K562 (cell line): ENCODE results near the gene HIVEP2. TPM values are rescaled to one million over a fixed set of nuclear protein-coding genes. Genes with fewer than 3 reads are reported as not detected.
A peak's percentile ranks its signal among the peaks of the same experiment; 100 is the strongest.

Experiments
- ATAC-seq: fragments of 200-7000 bp; cut with Tn5 transposase; 3 replicates; pipeline ENCODE4 v1.9.1; 2020; ENCODE audit warnings: moderate library complexity
- Bru-seq: library from RNA; stranded (reverse); fragments of 400-500 nt; gene quantifications from one replicate; lab custom pipeline; 2021; lab: Mats Ljungman, UMichigan
- BruChase-seq, 2 experiments: library from RNA; stranded (reverse); fragments of 400-500 nt; gene quantifications; one replicate each; lab custom pipeline; 2021; lab: Mats Ljungman, UMichigan
- BruUV-seq: library from RNA; stranded (reverse); fragments of 400-500 nt; replicated peaks from 2 replicates; lab custom pipeline; 2021; lab: Mats Ljungman, UMichigan
- CTCF ChIA-PET: fragments of 300-600 bp; formaldehyde crosslinking; extraction: SDS; loops from one replicate; lab custom pipeline; 2021; ENCODE audit warnings: low intra/inter-chr PET ratio; lab: Yijun Ruan, JAX
- POLR2A ChIA-PET: fragments of 300-600, 350-650 bp; sonication (Branson Sonifier 250); formaldehyde crosslinking; extraction: SDS; loops from one replicate; lab custom pipeline; 2021; ENCODE audit warnings: antibody characterized with exemption, inconsistent platforms; lab: Yijun Ruan, JAX
- DNase-seq, 4 experiments: peaks; one replicate each; pipeline versions ENCODE4 v3.0.0 to v3.0.0-alpha.2; 2011 to 2018; ENCODE audit warnings: low spot score in 3 of 4, mixed read lengths in 3 of 4; ENCODE audit errors: extremely low read depth in 1 of 4
- FAIRE-seq: peaks from 2 replicates; lab custom pipeline; 2011; peaks lifted over from hg19 to GRCh38; lab: Jason Lieb, UNC
- H2AFZ ChIP-seq: 2 replicates; pipeline ENCODE4 v1.6.0; 2011; ENCODE audit warnings: low read depth, low read length, control low read depth, inconsistent platforms
- H3K27ac ChIP-seq: fragments of 200-600 bp; 3 replicates; pipeline ENCODE4 v1.8.0; 2011; ENCODE audit warnings: low read depth, mild to moderate bottlenecking, control low read depth, inconsistent platforms, low read length, moderate library complexity, mixed read lengths; ENCODE audit errors: extremely low read depth
- H3K27me3 ChIP-seq, 2 experiments: fragments of 300-600 bp in 1 of 2; 2 replicates in 1 of 2; 3 replicates in 1 of 2; pipeline versions ENCODE4 v1.6.0 to v1.8.0; 2011; ENCODE audit warnings: inconsistent platforms in 2 of 2, low read length in 2 of 2, mild to moderate bottlenecking in 1 of 2, mixed read lengths in 1 of 2, moderate library complexity in 1 of 2; ENCODE audit not compliant: control insufficient read depth in 2 of 2, insufficient read depth in 2 of 2
- H3K36me3 ChIP-seq: fragments of 300-600 bp; 3 replicates; pipeline ENCODE4 v1.8.0; 2011; ENCODE audit warnings: mild to moderate bottlenecking, low read length, inconsistent platforms; ENCODE audit not compliant: control insufficient read depth, insufficient read depth
- H3K4me1 ChIP-seq, 2 experiments: fragments of 200-600 bp in 1 of 2; replicated peaks in 1 of 2; 2 replicates in 1 of 2; 3 replicates in 1 of 2; pipeline versions ENCODE4 v1.5.1 to v1.8.0; 2011; ENCODE audit warnings: inconsistent platforms in 2 of 2, low read length in 2 of 2, mild to moderate bottlenecking in 1 of 2, mixed read lengths in 1 of 2, moderate library complexity in 1 of 2; ENCODE audit not compliant: control insufficient read depth in 2 of 2, insufficient read depth in 2 of 2
- H3K4me2 ChIP-seq: 2 replicates; pipeline ENCODE4 v1.6.1; 2011; ENCODE audit warnings: low read length, control low read depth, inconsistent platforms, mixed read lengths; ENCODE audit not compliant: insufficient read depth
- H3K4me3 ChIP-seq: fragments of 200-600 bp; sonication (generic), shearing (Covaris generic); 2 replicates; pipeline ENCODE4 v1.5.1; 2016; ENCODE audit warnings: control low read depth, inconsistent platforms
- H3K79me2 ChIP-seq: fragments of 200-600 bp; 3 replicates; pipeline ENCODE4 v1.8.0; 2011; ENCODE audit warnings: low read length, inconsistent platforms; ENCODE audit not compliant: control insufficient read depth, insufficient read depth
- H3K9ac ChIP-seq, 2 experiments: 2 replicates each; pipeline versions ENCODE4 v1.6.0 to v1.6.1; 2011; ENCODE audit warnings: low read depth in 2 of 2, low read length in 2 of 2, control low read depth in 1 of 2, inconsistent platforms in 1 of 2, mild to moderate bottlenecking in 1 of 2, mixed read lengths in 1 of 2; ENCODE audit not compliant: insufficient read depth in 1 of 2
- H3K9me1 ChIP-seq: one replicate; pipeline ENCODE4 v1.6.0; 2011; ENCODE audit warnings: inconsistent platforms, mild to moderate bottlenecking, low read length, moderate library complexity; ENCODE audit not compliant: control insufficient read depth, insufficient read depth
- H3K9me3 ChIP-seq: replicated peaks from 2 replicates; pipeline ENCODE4 v1.5.1; 2011; ENCODE audit warnings: low read depth, low read length, inconsistent platforms; ENCODE audit not compliant: control insufficient read depth, insufficient read depth
- H4K20me1 ChIP-seq: replicated peaks from 2 replicates; pipeline ENCODE4 v1.6.1; 2011; ENCODE audit warnings: low read length, inconsistent platforms, mixed read lengths; ENCODE audit not compliant: control insufficient read depth, insufficient read depth
- CAMTA2 ChIP-seq: fragments of 250-450 bp; sonication (Bioruptor Pico); conservative IDR thresholded peaks from 2 replicates; pipeline ENCODE4 v1.5.1; 2022
- CCNT2 ChIP-seq: IDR thresholded peaks from 2 replicates; pipeline ENCODE4 v1.6.1; 2011; ENCODE audit warnings: borderline replicate concordance, low read depth, mild to moderate bottlenecking, moderate library complexity, mixed read lengths, low read length; ENCODE audit not compliant: insufficient read length; ENCODE audit errors: extremely low read depth
- FOSL1 ChIP-seq: fragments of 200-800 bp; sonication (Bioruptor generic); conservative IDR thresholded peaks from 2 replicates; pipeline ENCODE4 v1.6.1; 2016; ENCODE audit warnings: missing genetic modification characterization, missing compliant biosample characterization
- GABPA ChIP-seq: fragments of 200-800 bp; sonication (Bioruptor generic); conservative IDR thresholded peaks from 2 replicates; pipeline ENCODE4 v1.6.1; 2016; ENCODE audit warnings: low read depth, missing genetic modification characterization, missing compliant biosample characterization
- NR2C2 ChIP-seq, 2 experiments: fragments of 200-800 bp in 1 of 2; sonication (Bioruptor generic) in 1 of 2; sonication (generic) in 1 of 2; formaldehyde crosslinking in 1 of 2; IDR thresholded peaks; 2 replicates each; pipeline versions ENCODE4 v1.6.1 to v1.8.0; 2016 to 2022; ENCODE audit warnings: mild to moderate bottlenecking in 1 of 2, missing compliant biosample characterization in 1 of 2, missing genetic modification characterization in 1 of 2, missing genetic modification reagents in 1 of 2
- PHF8 ChIP-seq: fragments of 200-600 bp; sonication (generic); IDR thresholded peaks from 2 replicates; pipeline ENCODE4 v1.6.1; 2012; ENCODE audit warnings: mixed run types, mild to moderate bottlenecking, inconsistent platforms, low read length, moderate library complexity, borderline replicate concordance
- TEAD1 ChIP-seq, 2 experiments: fragments of 450-650 bp in 1 of 2; sonication (generic) in 1 of 2; formaldehyde crosslinking; IDR thresholded peaks; 2 replicates each; pipeline versions ENCODE4 v1.4.0 to v1.8.0; 2020 to 2022; ENCODE audit warnings: mild to moderate bottlenecking in 2 of 2, missing genetic modification reagents in 1 of 2
- ZKSCAN8 ChIP-seq: fragments of 200-800 bp; sonication (Bioruptor generic); IDR thresholded peaks from 2 replicates; pipeline ENCODE4 v1.6.1; 2016; ENCODE audit warnings: missing genetic modification characterization, missing compliant biosample characterization
- WGBS: fragments of 100-300 bp; shearing (Covaris generic); methylation state at CpG from one replicate; pipeline ENCODE4 v1.1.6; 2016; ENCODE audit warnings: low coverage, mixed read lengths; ENCODE audit not compliant: insufficient coverage; ENCODE audit errors: missing lambda C conversion rate; 5-methylcytosine and 5-hydroxymethylcytosine counted together
- in situ Hi-C: fragments of 300-500 bp; cut with MboI; formaldehyde crosslinking; loops from 4 replicates; pipeline ENCODE4 v1.15.0; 2018; ENCODE audit warnings: inconsistent platforms, mixed read lengths
- intact Hi-C: fragments of 100-400 bp; cut with micrococcal nuclease; formaldehyde crosslinking; loops from 2 replicates; pipeline ENCODE4 v1.14.2; 2022
- long read RNA-seq, 3 experiments: library from polyadenylated mRNA in 2 of 3; library from RNA in 1 of 3; unstranded in 2 of 3; stranded (forward) in 1 of 3; transcript quantifications; one replicate each; pipeline ENCODE4 v2.0.0, GENCODE V29; 2019 to 2022
- polyA minus RNA-seq, 3 experiments: library from RNA; depleted of rRNA, polyadenylated mRNA; stranded (reverse); fragments of >200 nt; gene quantifications; 2 replicates each; pipeline ENCODE4 v1.2.3, GENCODE V29; 2011
- polyA plus RNA-seq, 8 experiments: library from polyadenylated mRNA; depleted of rRNA in 4 of 8; stranded (reverse) in 5 of 8; unstranded in 3 of 8; fragments of >200 nt; fragmentation: Nextera tagmentation in 2 of 8; fragmentation: Illumina TruSeq in 1 of 8; extraction: Ambion mirVana in 2 of 8; extraction: Trizol in 1 of 8; gene quantifications; 2 replicates each; pipeline versions ENCODE4 v1.2.1 to v1.2.3, GENCODE V29; 2011 to 2014; ENCODE audit warnings: inconsistent platforms in 1 of 8, missing spikeins in 1 of 8
- total RNA-seq, 7 experiments: library from RNA; depleted of rRNA in 6 of 7; stranded (reverse); fragments of >200 nt in 6 of 7; fragmentation: Illumina TruSeq in 2 of 7; extraction: Trizol in 2 of 7; gene quantifications; 2 replicates each; pipeline versions ENCODE4 v1.2.1 to v1.2.3, GENCODE V29; 2011 to 2021; ENCODE audit warnings: low replicate concordance in 1 of 7
- TF ChIP-seq, protein P1 (sequence below): fragments of 200-800 bp; sonication (Bioruptor generic); IDR thresholded peaks from 2 replicates; pipeline ENCODE4 v1.6.1; 2017; ENCODE audit warnings: missing genetic modification characterization, missing compliant biosample characterization

HIVEP2 gene, protein sequence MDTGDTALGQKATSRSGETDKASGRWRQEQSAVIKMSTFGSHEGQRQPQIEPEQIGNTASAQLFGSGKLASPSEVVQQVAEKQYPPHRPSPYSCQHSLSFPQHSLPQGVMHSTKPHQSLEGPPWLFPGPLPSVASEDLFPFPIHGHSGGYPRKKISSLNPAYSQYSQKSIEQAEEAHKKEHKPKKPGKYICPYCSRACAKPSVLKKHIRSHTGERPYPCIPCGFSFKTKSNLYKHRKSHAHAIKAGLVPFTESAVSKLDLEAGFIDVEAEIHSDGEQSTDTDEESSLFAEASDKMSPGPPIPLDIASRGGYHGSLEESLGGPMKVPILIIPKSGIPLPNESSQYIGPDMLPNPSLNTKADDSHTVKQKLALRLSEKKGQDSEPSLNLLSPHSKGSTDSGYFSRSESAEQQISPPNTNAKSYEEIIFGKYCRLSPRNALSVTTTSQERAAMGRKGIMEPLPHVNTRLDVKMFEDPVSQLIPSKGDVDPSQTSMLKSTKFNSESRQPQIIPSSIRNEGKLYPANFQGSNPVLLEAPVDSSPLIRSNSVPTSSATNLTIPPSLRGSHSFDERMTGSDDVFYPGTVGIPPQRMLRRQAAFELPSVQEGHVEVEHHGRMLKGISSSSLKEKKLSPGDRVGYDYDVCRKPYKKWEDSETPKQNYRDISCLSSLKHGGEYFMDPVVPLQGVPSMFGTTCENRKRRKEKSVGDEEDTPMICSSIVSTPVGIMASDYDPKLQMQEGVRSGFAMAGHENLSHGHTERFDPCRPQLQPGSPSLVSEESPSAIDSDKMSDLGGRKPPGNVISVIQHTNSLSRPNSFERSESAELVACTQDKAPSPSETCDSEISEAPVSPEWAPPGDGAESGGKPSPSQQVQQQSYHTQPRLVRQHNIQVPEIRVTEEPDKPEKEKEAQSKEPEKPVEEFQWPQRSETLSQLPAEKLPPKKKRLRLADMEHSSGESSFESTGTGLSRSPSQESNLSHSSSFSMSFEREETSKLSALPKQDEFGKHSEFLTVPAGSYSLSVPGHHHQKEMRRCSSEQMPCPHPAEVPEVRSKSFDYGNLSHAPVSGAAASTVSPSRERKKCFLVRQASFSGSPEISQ (N-terminal part only)
- 0.97 and 1.3 TPM in 2 replicates for total RNA-seq (2011; cell fraction: chromatin; rRNA removed; ENCODE audit: low replicate concordance)
- 0.26 and 0.33 TPM in 2 replicates for total RNA-seq (2011; cell fraction: nucleolus; rRNA removed)
- 0.44 and 0.69 TPM in 2 replicates for total RNA-seq (2011; cell fraction: nucleoplasm; rRNA removed)
- 0.18 and 0.29 TPM in 2 replicates for total RNA-seq (2014; rRNA removed)
- total RNA-seq (2014; rRNA removed; fragmentation: Illumina TruSeq; extraction: Trizol) = 0.40 and 0.48 TPM in 2 replicates
- 0.45 and 0.47 TPM in 2 replicates for total RNA-seq (2015; rRNA removed; fragmentation: Illumina TruSeq; extraction: Trizol)
- 0.42 and 0.69 TPM in 2 replicates for total RNA-seq (2021)
- polyA plus RNA-seq (2011; rRNA removed) = 1.2 and 1.4 TPM in 2 replicates
- 0.50 and 0.52 TPM in 2 replicates for polyA plus RNA-seq (2011; cell fraction: cytosol; rRNA removed)
- 1.5 and 1.9 TPM in 2 replicates for polyA plus RNA-seq (2011; cell fraction: nucleus; rRNA removed)
- 0.36 and 0.40 TPM in 2 replicates for polyA plus RNA-seq (2012)
- polyA plus RNA-seq (2014; fragmentation: Illumina TruSeq; extraction: Trizol) = 0.28 and 0.31 TPM in 2 replicates
- under 1 TPM; under 0.01 to 0.04 TPM for polyA plus RNA-seq (2014; fragmentation: Nextera tagmentation; extraction: Ambion mirVana)
- 0.15 and 0.43 TPM in 2 replicates for polyA plus RNA-seq (2014; rRNA removed)
- polyA minus RNA-seq (2011; rRNA and poly(A)+ RNA removed) = 2.5 and 2.8 TPM in 2 replicates
- 1.2 and 1.3 TPM in 2 replicates for polyA minus RNA-seq (2011; cell fraction: cytosol; rRNA and poly(A)+ RNA removed)
- polyA minus RNA-seq (2011; cell fraction: nucleus; rRNA and poly(A)+ RNA removed) = 1.6 and 2.3 TPM in 2 replicates
- percentile 43 among the genes with signal in this experiment for Bru-seq, nascent RNA
- BruChase-seq, experiment 1, labeled RNA remaining after a 2-hour chase = percentile 47 among the genes with signal in this experiment
- percentile 49 among the genes with signal in this experiment for BruChase-seq, experiment 2, labeled RNA remaining after a 6-hour chase
- long read RNA-seq, experiment 1 = 0 reads
- long read RNA-seq, experiment 2 = 0 reads
- long read RNA-seq, experiment 3 = 0 reads

- Histone ChIP-seq H3K27ac (peak within 1 kb of the TSS; percentile 11; the same call in 1 of the 3 replicates), H3K4me2 (peak within 1 kb of the TSS; percentile 91), H3K79me2 (no peaks in the 10 kb centered on the region), H3K9me3 (no peaks in the 10 kb centered on the region), H4K20me1 (no peaks in the 10 kb centered on the region), H3K27me3 (peaks cover 20 to 41% of the 10 kb centered on the region in 2 experiments), H2AFZ (peak within 1 kb of the TSS; percentile 87), H3K36me3 (no peaks in the 10 kb centered on the region), H3K9me1 (no peaks in the 10 kb centered on the region), H3K9ac (peak within 1 kb of the TSS; percentile 7 to 89; a peak in 2 of 4 replicates), H3K4me3 (peak within 1 kb of the TSS; percentile 51), H3K4me1 (peaks cover 8 to 36% of the 10 kb centered on the region in 2 experiments; a peak in 3 of 5 replicates)
- 1% methylated on average over 29 of the region's 50 CpGs for WGBS
- CTCF ChIA-PET = no interaction called here
- intact Hi-C loops (loop anchor here (10.0 kb wide), 1 partner anchor 220 kb away; no protein-coding TSS in a partner anchor), in situ Hi-C loops (no loop called here)
- peak; percentile 57 to 70 (median 67) for DNase-seq
- POLR2A ChIA-PET = no interaction called here
- no TSS peak for BruUV-seq
- no peak for FAIRE-seq
- ATAC-seq = peak; percentile 48
- TF ChIP-seq FOSL1 (tag) (no peak), GABPA (tag) (peak; percentile 36; the same call in 1 of the 2 replicates), NR2C2 (CRISPR knock-in tag; IDR thresholded peaks at IDR 0.05) (0 out of 2 replicates have a peak, but pooled peaks have one; percentile 9), NR2C2 (tag; IDR thresholded peaks at IDR 0.05) (no peak), CCNT2 (peak; percentile 18), CAMTA2 (CRISPR knock-in tag) (no peak), PHF8 (peak; percentile 23; the same call in 1 of the 2 replicates), TEAD1 (CRISPR knock-in tag; IDR thresholded peaks at IDR 0.05) (peak in 1 of 2 experiments; percentile 69; a peak in 1 of 4 replicates), ZKSCAN8 (CRISPR knock-in tag) (no peak)
- TF ChIP-seq, protein P1, sequence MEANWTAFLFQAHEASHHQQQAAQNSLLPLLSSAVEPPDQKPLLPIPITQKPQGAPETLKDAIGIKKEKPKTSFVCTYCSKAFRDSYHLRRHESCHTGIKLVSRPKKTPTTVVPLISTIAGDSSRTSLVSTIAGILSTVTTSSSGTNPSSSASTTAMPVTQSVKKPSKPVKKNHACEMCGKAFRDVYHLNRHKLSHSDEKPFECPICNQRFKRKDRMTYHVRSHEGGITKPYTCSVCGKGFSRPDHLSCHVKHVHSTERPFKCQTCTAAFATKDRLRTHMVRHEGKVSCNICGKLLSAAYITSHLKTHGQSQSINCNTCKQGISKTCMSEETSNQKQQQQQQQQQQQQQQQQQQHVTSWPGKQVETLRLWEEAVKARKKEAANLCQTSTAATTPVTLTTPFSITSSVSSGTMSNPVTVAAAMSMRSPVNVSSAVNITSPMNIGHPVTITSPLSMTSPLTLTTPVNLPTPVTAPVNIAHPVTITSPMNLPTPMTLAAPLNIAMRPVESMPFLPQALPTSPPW = peak; percentile 44
Observed at GRCh38 chr6:142945049-142945445, at the start of gene HIVEP2. HIVEP2 (minus strand) TSS chr6:142945176; CDS start chr6:142774738, 170,438 bp downstream.
